DMS 273 (cell line): ENCODE measurements around the gene S100A12.

Experiments used
- DNase-seq: peaks from one replicate; lab custom pipeline; 2025; ENCODE audit not compliant: unreplicated experiment; lab: John Stamatoyannopoulos, UW

Gene S100A12

GRCh38 chr1:153397051-153397923, 21.9 kb upstream of the S100A12 start:
- peak; percentile 89 for DNase-seq

- DNase-seq: no peak
Observed at GRCh38 chr1:153396461-153396860, 21.0 kb upstream of the S100A12 start.

GRCh38 chr1:153395776-153396175, 20.4 kb upstream of the S100A12 start:
- DNase-seq: no peak

GRCh38 chr1:153395136-153395685, 19.8 kb upstream of the S100A12 start:
- DNase-seq: peak; percentile 15

- no peak for DNase-seq
Observed at GRCh38 chr1:153394391-153394790, 19.0 kb upstream of the S100A12 start.

- DNase-seq: peak; percentile 8
Observed at GRCh38 chr1:153393926-153394325, 18.5 kb upstream of the S100A12 start.

GRCh38 chr1:153392822-153393221, 17.4 kb upstream of the S100A12 start:
- no peak for DNase-seq

- DNase-seq: no peak
Observed at GRCh38 chr1:153392258-153392657, 16.8 kb upstream of the S100A12 start.

GRCh38 chr1:153390938-153391710, 15.7 kb upstream of the S100A12 start, which contains the start of gene S100A8:
S100A8 (minus strand) TSS chr1:153391073; CDS start chr1:153390535, 538 bp downstream.
- peak; percentile 49 for DNase-seq

- DNase-seq: no peak
Observed at GRCh38 chr1:153389973-153390879, 14.8 kb upstream of the S100A12 start.

- DNase-seq: no peak
Observed at GRCh38 chr1:153389401-153389800, 14.0 kb upstream of the S100A12 start.

- no peak for DNase-seq
Observed at GRCh38 chr1:153387785-153388184, 12.4 kb upstream of the S100A12 start.

- no peak for DNase-seq
Observed at GRCh38 chr1:153387001-153387400, 11.6 kb upstream of the S100A12 start.

- DNase-seq: peak; percentile 76
Observed at GRCh38 chr1:153386500-153386901, 11.1 kb upstream of the S100A12 start.

- no peak for DNase-seq
Observed at GRCh38 chr1:153384958-153385580, 9.6 kb upstream of the S100A12 start.

GRCh38 chr1:153380711-153381110, 5.3 kb upstream of the S100A12 start:
- DNase-seq: no peak

- DNase-seq: no peak
Observed at GRCh38 chr1:153379591-153379990, 4.2 kb upstream of the S100A12 start.

GRCh38 chr1:153374071-153374470, 1.4 kb downstream of the S100A12 start:
- DNase-seq: no peak

GRCh38 chr1:153372571-153372970, 2.9 kb downstream of the S100A12 start:
- DNase-seq: no peak

- no peak for DNase-seq
Observed at GRCh38 chr1:153371231-153371630, 4.2 kb downstream of the S100A12 start.
